SK-N-SH (cell line): Measurements from ENCODE around the gene OSBPL10. TPM values are rescaled to one million over a fixed set of nuclear protein-coding genes. Genes with fewer than 3 reads are reported as not detected.

Experiments
- CTCF ChIA-PET: fragments of 300-600, 350-600 bp; formaldehyde crosslinking; extraction: SDS; loops from one replicate; lab custom pipeline; 2021; lab: Yijun Ruan, JAX
- POLR2A ChIA-PET: fragments of 350-600 bp; sonication (Branson Sonifier 250); formaldehyde crosslinking; extraction: SDS; loops from one replicate; lab custom pipeline; 2020; ENCODE audit warnings: antibody characterized with exemption, inconsistent platforms; lab: Yijun Ruan, JAX
- DNase-seq: peaks from one replicate; pipeline ENCODE4 v3.0.0; 2012
- H2AFZ ChIP-seq: fragments of 200-600 bp; sonication (generic); 2 replicates; pipeline ENCODE4 v1.8.1; 2016; ENCODE audit warnings: antibody characterized with exemption, mild to moderate bottlenecking, low read depth
- H3F3A ChIP-seq: fragments of 200-600 bp; sonication (generic); replicated peaks from 2 replicates; pipeline ENCODE3; 2016; ENCODE audit warnings: antibody characterized with exemption, mild to moderate bottlenecking; ENCODE audit not compliant: insufficient read depth
- H3K27ac ChIP-seq, 2 experiments: fragments of 200-500 bp in 1 of 2; fragments of 200-600 bp in 1 of 2; sonication (Bioruptor generic) in 1 of 2; sonication (generic), shearing (Covaris generic) in 1 of 2; 2 replicates each; pipeline versions ENCODE4 v1.5.1 to v1.6.1; 2014 to 2016; ENCODE audit warnings: low read depth in 2 of 2, inconsistent platforms in 1 of 2, low read length in 1 of 2, mild to moderate bottlenecking in 1 of 2, mixed read lengths in 1 of 2
- H3K27me3 ChIP-seq: fragments of 200-600 bp; sonication (generic), shearing (Covaris generic); 2 replicates; pipeline ENCODE4 v1.6.1; 2016; ENCODE audit warnings: mixed run types; ENCODE audit not compliant: insufficient read depth
- H3K36me3 ChIP-seq, 2 experiments: fragments of 200-500 bp in 1 of 2; fragments of 200-600 bp in 1 of 2; sonication (Bioruptor generic) in 1 of 2; sonication (generic) in 1 of 2; replicated peaks in 1 of 2; 2 replicates each; pipeline versions ENCODE3 to v1.5.1; 2014 to 2016; ENCODE audit warnings: low read length in 1 of 2, mild to moderate bottlenecking in 1 of 2; ENCODE audit not compliant: insufficient read depth in 2 of 2, control insufficient read depth in 1 of 2
- H3K4me1 ChIP-seq, 2 experiments: fragments of 200-500 bp in 1 of 2; fragments of 200-600 bp in 1 of 2; sonication (Bioruptor generic) in 1 of 2; sonication (generic), shearing (Covaris generic) in 1 of 2; 2 replicates each; pipeline versions ENCODE4 v1.5.1 to v1.6.1; 2014 to 2016; ENCODE audit warnings: low read depth in 1 of 2, low read length in 1 of 2, mixed run types in 1 of 2; ENCODE audit not compliant: insufficient read depth in 2 of 2, control insufficient read depth in 1 of 2
- H3K4me2 ChIP-seq: fragments of 200-600 bp; sonication (generic), shearing (Covaris generic); 2 replicates; pipeline ENCODE4 v1.6.1; 2017; ENCODE audit warnings: mixed run types
- H3K4me3 ChIP-seq, 2 experiments: fragments of 200-500 bp in 1 of 2; fragments of 200-600 bp in 1 of 2; sonication (Bioruptor generic) in 1 of 2; sonication (generic), shearing (Covaris generic) in 1 of 2; 2 replicates each; pipeline versions ENCODE4 v1.5.1 to v1.8.1; 2014 to 2016; ENCODE audit warnings: low read depth in 2 of 2, inconsistent platforms in 1 of 2, low read length in 1 of 2, mild to moderate bottlenecking in 1 of 2, mixed read lengths in 1 of 2, moderate library complexity in 1 of 2
- H3K79me2 ChIP-seq: fragments of 200-600 bp; sonication (generic); 2 replicates; pipeline ENCODE4 v1.8.1; 2017; ENCODE audit warnings: mild to moderate bottlenecking; ENCODE audit not compliant: insufficient read depth
- H3K9ac ChIP-seq: fragments of 200-600 bp; sonication (generic); 2 replicates; pipeline ENCODE4 v1.6.1; 2017; ENCODE audit warnings: mixed run types
- H3K9me2 ChIP-seq: fragments of 200-600 bp; sonication (generic); 2 replicates; pipeline ENCODE4 v1.6.1; 2017; ENCODE audit warnings: mixed run types
- H3K9me3 ChIP-seq: fragments of 200-600 bp; sonication (generic); 2 replicates; pipeline ENCODE4 v1.6.1; 2017; ENCODE audit warnings: mixed run types, mild to moderate bottlenecking, moderate library complexity
- H4K20me1 ChIP-seq: fragments of 200-600 bp; sonication (generic); 2 replicates; pipeline ENCODE4 v1.6.1; 2017; ENCODE audit warnings: mild to moderate bottlenecking, mixed run types; ENCODE audit not compliant: insufficient read depth
- ELF1 ChIP-seq: IDR thresholded peaks from 2 replicates; pipeline ENCODE4 v1.4.0; 2012
- EP300 ChIP-seq, 2 experiments: IDR thresholded peaks; 2 replicates each; pipeline versions ENCODE4 v1.4.0 to v1.6.1; 2012; ENCODE audit warnings: borderline replicate concordance in 1 of 2, low read depth in 1 of 2, low read length in 1 of 2
- EZH2phosphoT487 ChIP-seq: fragments of 200-600 bp; sonication (generic); IDR thresholded peaks from 2 replicates; pipeline ENCODE4 v1.6.1; 2017; ENCODE audit warnings: low read depth, mixed run types, mild to moderate bottlenecking, antibody characterized with exemption, moderate library complexity, borderline replicate concordance
- FOXJ3 ChIP-seq: sonication (generic); formaldehyde crosslinking; IDR thresholded peaks from 2 replicates; pipeline ENCODE4 v1.5.1; 2020; ENCODE audit warnings: mild to moderate bottlenecking, missing genetic modification reagents
- GABPA ChIP-seq: IDR thresholded peaks from 2 replicates; pipeline ENCODE4 v1.4.0; 2012; ENCODE audit warnings: low read depth, mild to moderate bottlenecking
- NFIC ChIP-seq: IDR thresholded peaks from 2 replicates; pipeline ENCODE4 v1.4.0; 2012; ENCODE audit warnings: borderline replicate concordance
- NRF1 ChIP-seq: IDR thresholded peaks from 2 replicates; pipeline ENCODE4 v1.6.1; 2012; ENCODE audit warnings: low read depth, mild to moderate bottlenecking, low read length
- RAD21 ChIP-seq: IDR thresholded peaks from 2 replicates; pipeline ENCODE4 v1.6.1; 2012; ENCODE audit warnings: mild to moderate bottlenecking, low read length
- SIN3A ChIP-seq: IDR thresholded peaks from 2 replicates; pipeline ENCODE4 v1.6.1; 2012; ENCODE audit warnings: low read depth, mild to moderate bottlenecking, low read length, moderate library complexity, borderline replicate concordance
- SMC3 ChIP-seq: IDR thresholded peaks from 2 replicates; pipeline ENCODE4 v1.6.1; 2012; ENCODE audit warnings: low read depth, low read length, improper control_type of control experiment
- TEAD4 ChIP-seq: IDR thresholded peaks from 2 replicates; pipeline ENCODE4 v1.4.0; 2012; ENCODE audit warnings: mild to moderate bottlenecking, borderline replicate concordance; ENCODE audit not compliant: insufficient read depth
- YY1 ChIP-seq: IDR thresholded peaks from 2 replicates; pipeline ENCODE4 v1.4.0; 2012; ENCODE audit warnings: low read depth, mild to moderate bottlenecking
- WGBS: methylation state at CpG from one replicate; pipeline ENCODE4 v1.1.6; 2017; ENCODE audit warnings: low lambda C conversion rate; 5-methylcytosine and 5-hydroxymethylcytosine counted together
- polyA plus RNA-seq, 3 experiments: library from polyadenylated mRNA; depleted of rRNA; stranded (reverse); fragments of >200 nt; gene quantifications; 2 replicates each; pipeline ENCODE4 v1.2.3, GENCODE V29; 2012
- TF ChIP-seq, protein P1 (sequence below): IDR thresholded peaks from 2 replicates; pipeline ENCODE4 v1.4.0; 2012; ENCODE audit warnings: low read depth
- TF ChIP-seq, protein P2 (sequence below): IDR thresholded peaks from 2 replicates; pipeline ENCODE4 v1.4.0; 2012; ENCODE audit warnings: low read depth, borderline replicate concordance
- TF ChIP-seq, protein P3 (sequence below): IDR thresholded peaks from 2 replicates; pipeline ENCODE4; 2012
- TF ChIP-seq, protein P4 (sequence below): fragments of 150-350 bp; IDR thresholded peaks from 2 replicates; pipeline ENCODE4 v1.6.1; 2017; ENCODE audit warnings: antibody characterized with exemption, low read length, low read depth, borderline replicate concordance
- TF ChIP-seq, protein P5 (sequence below): fragments of 150-350 bp; IDR thresholded peaks from 2 replicates; pipeline ENCODE4 v1.6.1; 2016; ENCODE audit warnings: mild to moderate bottlenecking, low read depth, low read length
- TF ChIP-seq, protein P6 (sequence below): fragments of 200-600 bp; sonication (generic); IDR thresholded peaks from 2 replicates; pipeline ENCODE4 v1.6.1; 2017; ENCODE audit warnings: antibody characterized with exemption, mild to moderate bottlenecking, moderate library complexity

The OSBPL10 gene
- polyA plus RNA-seq, 1 of the 3 experiments (the other 2 are of a cell fraction), result 0.12 TPM

DNA sequence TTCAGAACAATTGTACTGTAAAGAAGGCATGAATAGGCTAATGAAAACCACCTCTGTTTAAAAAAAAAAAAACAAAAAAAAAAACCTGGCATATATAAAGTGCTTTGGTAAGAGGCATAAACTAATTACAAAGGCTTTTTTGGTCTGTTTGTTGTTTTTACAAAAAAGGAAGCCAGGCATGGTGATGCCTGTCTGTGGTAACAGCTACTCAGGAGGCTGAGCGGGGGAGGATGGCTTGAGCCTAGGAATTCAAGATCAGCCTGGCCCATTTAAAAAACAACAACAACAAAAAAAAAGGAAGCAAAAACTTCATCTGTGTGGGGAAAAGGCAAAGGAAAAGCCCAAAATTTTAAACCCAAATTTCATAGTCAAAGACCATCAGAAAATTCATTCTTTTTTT, 47.0 kb downstream of the OSBPL10 start (continued):
- TF ChIP-seq, protein P1, sequence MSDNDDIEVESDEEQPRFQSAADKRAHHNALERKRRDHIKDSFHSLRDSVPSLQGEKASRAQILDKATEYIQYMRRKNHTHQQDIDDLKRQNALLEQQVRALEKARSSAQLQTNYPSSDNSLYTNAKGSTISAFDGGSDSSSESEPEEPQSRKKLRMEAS, result no peak
- TF ChIP-seq TEAD4, result no peak
- TF ChIP-seq, all 33 proteins: peak for 0

DNA sequence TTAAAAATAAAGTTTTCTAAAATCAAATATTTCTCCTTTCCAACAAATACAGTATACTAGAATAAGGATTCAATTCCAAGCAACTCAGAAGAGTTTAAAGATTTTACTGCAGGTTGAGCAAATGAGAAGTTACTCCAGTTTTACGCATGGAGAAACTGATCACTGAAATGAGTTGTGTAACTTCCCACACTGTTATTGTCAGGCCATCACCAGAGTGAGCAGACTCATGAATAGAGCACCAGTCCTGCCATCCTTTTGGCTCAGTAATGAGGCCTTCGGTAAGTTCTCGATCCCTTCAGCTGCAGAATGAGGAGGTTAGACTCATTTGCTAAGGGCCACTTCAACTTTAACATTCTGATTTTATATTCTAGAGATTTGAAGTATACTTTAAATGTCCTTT, 48.1 kb downstream of the OSBPL10 start:
- Histone ChIP-seq H3K4me3 (no peak overlapping the region), H3K4me2 (no peak overlapping the region), H3K27ac (no peak overlapping the region), H3K36me3 (no peaks in the 10 kb centered on the region), H4K20me1 (no peaks in the 10 kb centered on the region), H3K79me2 (no peaks in the 10 kb centered on the region), H3K9me3 (no peaks in the 10 kb centered on the region; the same call in 1 of the 2 replicates), H3K4me1 (no peaks in the 10 kb centered on the region), H3F3A (no peaks in the 10 kb centered on the region), H3K9ac (no peak overlapping the region), H2AFZ (no peak overlapping the region), H3K27me3 (no peaks in the 10 kb centered on the region), H3K9me2 (no peaks in the 10 kb centered on the region)
- DNase-seq, result no peak
- CTCF ChIA-PET, result no interaction called here
- no peak for TF ChIP-seq NFIC
- no peak for TF ChIP-seq SIN3A
- TF ChIP-seq, protein P2, sequence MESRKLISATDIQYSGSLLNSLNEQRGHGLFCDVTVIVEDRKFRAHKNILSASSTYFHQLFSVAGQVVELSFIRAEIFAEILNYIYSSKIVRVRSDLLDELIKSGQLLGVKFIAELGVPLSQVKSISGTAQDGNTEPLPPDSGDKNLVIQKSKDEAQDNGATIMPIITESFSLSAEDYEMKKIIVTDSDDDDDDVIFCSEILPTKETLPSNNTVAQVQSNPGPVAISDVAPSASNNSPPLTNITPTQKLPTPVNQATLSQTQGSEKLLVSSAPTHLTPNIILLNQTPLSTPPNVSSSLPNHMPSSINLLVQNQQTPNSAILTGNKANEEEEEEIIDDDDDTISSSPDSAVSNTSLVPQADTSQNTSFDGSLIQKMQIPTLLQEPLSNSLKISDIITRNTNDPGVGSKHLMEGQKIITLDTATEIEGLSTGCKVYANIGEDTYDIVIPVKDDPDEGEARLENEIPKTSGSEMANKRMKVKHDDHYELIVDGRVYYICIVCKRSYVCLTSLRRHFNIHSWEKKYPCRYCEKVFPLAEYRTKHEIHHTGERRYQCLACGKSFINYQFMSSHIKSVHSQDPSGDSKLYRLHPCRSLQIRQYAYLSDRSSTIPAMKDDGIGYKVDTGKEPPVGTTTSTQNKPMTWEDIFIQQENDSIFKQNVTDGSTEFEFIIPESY, result no peak
- no peak for TF ChIP-seq EZH2phosphoT487
- TF ChIP-seq, protein P3, sequence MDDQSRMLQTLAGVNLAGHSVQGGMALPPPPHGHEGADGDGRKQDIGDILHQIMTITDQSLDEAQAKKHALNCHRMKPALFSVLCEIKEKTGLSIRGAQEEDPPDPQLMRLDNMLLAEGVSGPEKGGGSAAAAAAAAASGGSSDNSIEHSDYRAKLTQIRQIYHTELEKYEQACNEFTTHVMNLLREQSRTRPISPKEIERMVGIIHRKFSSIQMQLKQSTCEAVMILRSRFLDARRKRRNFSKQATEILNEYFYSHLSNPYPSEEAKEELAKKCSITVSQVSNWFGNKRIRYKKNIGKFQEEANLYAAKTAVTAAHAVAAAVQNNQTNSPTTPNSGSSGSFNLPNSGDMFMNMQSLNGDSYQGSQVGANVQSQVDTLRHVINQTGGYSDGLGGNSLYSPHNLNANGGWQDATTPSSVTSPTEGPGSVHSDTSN, result no peak
- TF ChIP-seq GABPA, result no peak
- TF ChIP-seq YY1, result no peak
- no peak for TF ChIP-seq NRF1
- TF ChIP-seq FOXJ3 (CRISPR knock-in tag), result no peak
- TF ChIP-seq RAD21, result no peak
- no peak for TF ChIP-seq EP300 (IDR thresholded peaks at IDR 0.05; ENCODE audit: borderline replicate concordance in 1 of 2, low read depth in 1 of 2, low read length in 1 of 2)
- TF ChIP-seq SMC3, result no peak
- no peak for TF ChIP-seq ELF1
- TF ChIP-seq, protein P4, sequence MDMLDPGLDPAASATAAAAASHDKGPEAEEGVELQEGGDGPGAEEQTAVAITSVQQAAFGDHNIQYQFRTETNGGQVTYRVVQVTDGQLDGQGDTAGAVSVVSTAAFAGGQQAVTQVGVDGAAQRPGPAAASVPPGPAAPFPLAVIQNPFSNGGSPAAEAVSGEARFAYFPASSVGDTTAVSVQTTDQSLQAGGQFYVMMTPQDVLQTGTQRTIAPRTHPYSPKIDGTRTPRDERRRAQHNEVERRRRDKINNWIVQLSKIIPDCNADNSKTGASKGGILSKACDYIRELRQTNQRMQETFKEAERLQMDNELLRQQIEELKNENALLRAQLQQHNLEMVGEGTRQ, result no peak
- TF ChIP-seq, protein P5, sequence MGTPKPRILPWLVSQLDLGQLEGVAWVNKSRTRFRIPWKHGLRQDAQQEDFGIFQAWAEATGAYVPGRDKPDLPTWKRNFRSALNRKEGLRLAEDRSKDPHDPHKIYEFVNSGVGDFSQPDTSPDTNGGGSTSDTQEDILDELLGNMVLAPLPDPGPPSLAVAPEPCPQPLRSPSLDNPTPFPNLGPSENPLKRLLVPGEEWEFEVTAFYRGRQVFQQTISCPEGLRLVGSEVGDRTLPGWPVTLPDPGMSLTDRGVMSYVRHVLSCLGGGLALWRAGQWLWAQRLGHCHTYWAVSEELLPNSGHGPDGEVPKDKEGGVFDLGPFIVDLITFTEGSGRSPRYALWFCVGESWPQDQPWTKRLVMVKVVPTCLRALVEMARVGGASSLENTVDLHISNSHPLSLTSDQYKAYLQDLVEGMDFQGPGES, result no peak
- TF ChIP-seq, protein P1, result no peak
- TF ChIP-seq, protein P6, sequence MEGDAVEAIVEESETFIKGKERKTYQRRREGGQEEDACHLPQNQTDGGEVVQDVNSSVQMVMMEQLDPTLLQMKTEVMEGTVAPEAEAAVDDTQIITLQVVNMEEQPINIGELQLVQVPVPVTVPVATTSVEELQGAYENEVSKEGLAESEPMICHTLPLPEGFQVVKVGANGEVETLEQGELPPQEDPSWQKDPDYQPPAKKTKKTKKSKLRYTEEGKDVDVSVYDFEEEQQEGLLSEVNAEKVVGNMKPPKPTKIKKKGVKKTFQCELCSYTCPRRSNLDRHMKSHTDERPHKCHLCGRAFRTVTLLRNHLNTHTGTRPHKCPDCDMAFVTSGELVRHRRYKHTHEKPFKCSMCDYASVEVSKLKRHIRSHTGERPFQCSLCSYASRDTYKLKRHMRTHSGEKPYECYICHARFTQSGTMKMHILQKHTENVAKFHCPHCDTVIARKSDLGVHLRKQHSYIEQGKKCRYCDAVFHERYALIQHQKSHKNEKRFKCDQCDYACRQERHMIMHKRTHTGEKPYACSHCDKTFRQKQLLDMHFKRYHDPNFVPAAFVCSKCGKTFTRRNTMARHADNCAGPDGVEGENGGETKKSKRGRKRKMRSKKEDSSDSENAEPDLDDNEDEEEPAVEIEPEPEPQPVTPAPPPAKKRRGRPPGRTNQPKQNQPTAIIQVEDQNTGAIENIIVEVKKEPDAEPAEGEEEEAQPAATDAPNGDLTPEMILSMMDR, result no peak
- WGBS, result 67% methylated on average over 3 of the region's 3 CpGs
- POLR2A ChIA-PET, result interaction anchor here (0.6 kb wide), 1 partner anchor 757 kb away, joined by 3 read pairs; no protein-coding TSS in a partner anchor
